BJ (cell line): Measurements from ENCODE around the gene INHBE. TPM values are rescaled to one million over a fixed set of nuclear protein-coding genes. Genes with fewer than 3 reads are reported as not detected.
"Not testable (repeated sequence)": the region's sequence is repeated elsewhere in the genome, so short reads cannot be mapped to it uniquely, and the experiment has no call there.

Experiments
- CTCF ChIA-PET: fragments of 350-600 bp; formaldehyde crosslinking; extraction: SDS; loops from one replicate; lab custom pipeline; 2021; ENCODE audit warnings: antibody characterized with exemption, inconsistent platforms; lab: Yijun Ruan, JAX
- POLR2A ChIA-PET: fragments of 300-600 bp; sonication (Branson Sonifier 250); formaldehyde crosslinking; extraction: SDS; loops from one replicate; lab custom pipeline; 2021; ENCODE audit warnings: antibody characterized with exemption; lab: Charles Lee
- DNase-seq: peaks from one replicate; pipeline ENCODE4 v3.0.0-alpha.2; 2011; ENCODE audit warnings: low read depth
- H3K27me3 ChIP-seq: 2 replicates; pipeline ENCODE4 v1.6.0; 2011; ENCODE audit warnings: low read length; ENCODE audit not compliant: control insufficient read depth, insufficient read depth
- H3K36me3 ChIP-seq: 2 replicates; pipeline ENCODE4 v1.5.1; 2011; ENCODE audit warnings: low read length; ENCODE audit not compliant: control insufficient read depth, insufficient read depth
- H3K4me3 ChIP-seq: 2 replicates; pipeline ENCODE4 v1.5.1; 2011; ENCODE audit warnings: low read depth, mild to moderate bottlenecking, control low read depth, low read length
- CTCF ChIP-seq: IDR thresholded peaks from 2 replicates; pipeline ENCODE4 v1.5.1; 2011; ENCODE audit warnings: low read depth, mild to moderate bottlenecking, control low read depth, inconsistent platforms, low read length, moderate library complexity; ENCODE audit not compliant: insufficient read depth
- polyA plus RNA-seq: library from polyadenylated mRNA; depleted of rRNA; stranded (reverse); fragments of >200 nt; gene quantifications from 2 replicates; pipeline ENCODE4 v1.2.3, GENCODE V29; 2011

INHBE gene
- polyA plus RNA-seq, 1 experiment: 23.9 TPM

GRCh38 chr12:57496822-57497221 is 41.7 kb downstream of the INHBE start:
- Histone ChIP-seq H3K4me3 (no peak overlapping the region), H3K27me3 (no peaks in the 10 kb centered on the region), H3K36me3 (peaks cover 33% of the 10 kb centered on the region)
- POLR2A ChIA-PET: interaction anchor here (0.7 kb wide), 1 partner anchor 31 kb away, joined by 6 read pairs; no protein-coding TSS in a partner anchor
- no peak for DNase-seq
- no peak for TF ChIP-seq CTCF
- CTCF ChIA-PET: interaction anchor here (1.1 kb wide), 1 partner anchor 34 kb away, joined by 3 read pairs; no protein-coding TSS in a partner anchor

- Histone ChIP-seq H3K36me3 (peaks cover 36% of the 10 kb centered on the region), H3K4me3 (no peak overlapping the region), H3K27me3 (no peaks in the 10 kb centered on the region)
- POLR2A ChIA-PET: interaction anchor here (0.7 kb wide), 1 partner anchor 32 kb away, joined by 6 read pairs; no protein-coding TSS in a partner anchor
- DNase-seq: no peak
- CTCF ChIA-PET: interaction anchor here (0.9 to 1.1 kb wide), 2 partner anchors 22 to 35 kb away, joined by 3 read pairs; no protein-coding TSS in a partner anchor
- no peak for TF ChIP-seq CTCF
Observed at GRCh38 chr12:57497223-57498131, 42.4 kb downstream of the INHBE start.

GRCh38 chr12:57498132-57498502 is 43.0 kb downstream of the INHBE start:
- no peak for DNase-seq
- Histone ChIP-seq H3K4me3 (no peak overlapping the region), H3K36me3 (peaks cover 33% of the 10 kb centered on the region), H3K27me3 (no peaks in the 10 kb centered on the region)
- CTCF ChIA-PET: interaction anchor here (0.9 kb wide), 1 partner anchor 23 kb away, joined by 3 read pairs; no protein-coding TSS in a partner anchor
- TF ChIP-seq CTCF: no peak
- POLR2A ChIA-PET: no interaction called here

GRCh38 chr12:57498571-57498970 is 43.5 kb downstream of the INHBE start:
- TF ChIP-seq CTCF: no peak
- POLR2A ChIA-PET: no interaction called here
- Histone ChIP-seq H3K36me3 (peaks cover 33% of the 10 kb centered on the region), H3K27me3 (no peaks in the 10 kb centered on the region), H3K4me3 (no peak overlapping the region)
- no peak for DNase-seq
- CTCF ChIA-PET: no interaction called here

- Histone ChIP-seq H3K4me3 (no peak overlapping the region), H3K27me3 (no peaks in the 10 kb centered on the region), H3K36me3 (peaks cover 40% of the 10 kb centered on the region)
- CTCF ChIA-PET: no interaction called here
- no peak for DNase-seq
- TF ChIP-seq CTCF: no peak
- POLR2A ChIA-PET: no interaction called here
Observed at GRCh38 chr12:57500213-57500612, 45.1 kb downstream of the INHBE start.

- H3K4me3 ChIP-seq, DNase-seq, POLR2A ChIA-PET, H3K27me3 ChIP-seq: not testable (repeated sequence)
- CTCF ChIA-PET: interaction anchor here (1.6 kb wide), 1 partner anchor 119 kb away, joined by 3 read pairs; no protein-coding TSS in a partner anchor
- peaks cover 43% of the 10 kb centered on the region for H3K36me3 ChIP-seq
Observed at GRCh38 chr12:57502311-57502969, 47.3 kb downstream of the INHBE start.

- ChIA-PET CTCF (interaction anchor here (1.0 kb wide), 1 partner anchor 54 kb away, joined by 3 read pairs; no protein-coding TSS in a partner anchor), POLR2A (interaction anchor here (0.7 kb wide), 1 partner anchor 277 kb away, joined by 4 read pairs; no protein-coding TSS in a partner anchor)
- H3K36me3 ChIP-seq: peaks cover 32% of the 10 kb centered on the region
- H3K27me3 ChIP-seq, H3K4me3 ChIP-seq, DNase-seq: not testable (repeated sequence)
Observed at GRCh38 chr12:57506541-57506940, 51.4 kb downstream of the INHBE start.
